Thyroid gland (tissue), 4 donors: ENCODE data around the gene ABCB7.

Experiments
- POLR2A ChIP-seq, 2 donors: fragments of 450-650 bp; IDR thresholded peaks; one replicate each; pipeline ENCODE4 v1.6.1; 2017; ENCODE audit warnings: antibody characterized with exemption in 2 of 2, mild to moderate bottlenecking in 2 of 2, moderate library complexity in 1 of 2
- TF ChIP-seq, protein P1 (sequence below), 6 experiments: fragments of 200-600 bp in 3 of 6; fragments of 450-650 bp in 3 of 6; sonication (generic) in 3 of 6; IDR thresholded peaks; one replicate each; pipeline ENCODE4 v1.5.1; 2016 to 2019; ENCODE audit warnings: antibody characterized with exemption in 6 of 6, mild to moderate bottlenecking in 2 of 6, inconsistent platforms in 1 of 6, moderate library complexity in 1 of 6

DNA sequence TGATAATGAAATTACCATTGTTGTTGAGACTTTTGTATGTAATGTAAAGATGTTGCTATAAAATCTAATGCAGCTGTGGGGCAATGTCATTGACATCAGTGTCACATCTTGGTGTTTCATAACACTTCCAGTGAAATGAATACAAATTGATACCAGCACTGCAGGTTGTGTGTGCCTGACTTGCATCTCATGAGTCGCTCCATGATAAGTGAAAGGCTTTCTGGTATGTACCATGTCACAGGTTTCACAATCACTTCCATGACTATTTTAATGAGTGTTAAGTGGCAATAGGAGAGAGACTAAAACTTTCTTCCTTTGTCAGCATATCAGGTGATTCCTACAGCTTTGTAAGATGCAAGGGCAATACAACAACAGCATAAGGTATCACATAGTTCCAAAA is 94.4 kb downstream of the ABCB7 start:
- TF ChIP-seq POLR2A (IDR thresholded peaks at IDR 0.05) = no peak
- TF ChIP-seq, protein P1, sequence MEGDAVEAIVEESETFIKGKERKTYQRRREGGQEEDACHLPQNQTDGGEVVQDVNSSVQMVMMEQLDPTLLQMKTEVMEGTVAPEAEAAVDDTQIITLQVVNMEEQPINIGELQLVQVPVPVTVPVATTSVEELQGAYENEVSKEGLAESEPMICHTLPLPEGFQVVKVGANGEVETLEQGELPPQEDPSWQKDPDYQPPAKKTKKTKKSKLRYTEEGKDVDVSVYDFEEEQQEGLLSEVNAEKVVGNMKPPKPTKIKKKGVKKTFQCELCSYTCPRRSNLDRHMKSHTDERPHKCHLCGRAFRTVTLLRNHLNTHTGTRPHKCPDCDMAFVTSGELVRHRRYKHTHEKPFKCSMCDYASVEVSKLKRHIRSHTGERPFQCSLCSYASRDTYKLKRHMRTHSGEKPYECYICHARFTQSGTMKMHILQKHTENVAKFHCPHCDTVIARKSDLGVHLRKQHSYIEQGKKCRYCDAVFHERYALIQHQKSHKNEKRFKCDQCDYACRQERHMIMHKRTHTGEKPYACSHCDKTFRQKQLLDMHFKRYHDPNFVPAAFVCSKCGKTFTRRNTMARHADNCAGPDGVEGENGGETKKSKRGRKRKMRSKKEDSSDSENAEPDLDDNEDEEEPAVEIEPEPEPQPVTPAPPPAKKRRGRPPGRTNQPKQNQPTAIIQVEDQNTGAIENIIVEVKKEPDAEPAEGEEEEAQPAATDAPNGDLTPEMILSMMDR (IDR thresholded peaks at IDR 0.05) = no peak
